HepG2 (cell line): ENCODE measurements around the gene KLKB1. TPM values are rescaled to one million over a fixed set of nuclear protein-coding genes. Genes with fewer than 3 reads are reported as not detected.

Experiments used
- AKNA ChIP-seq: sonication (generic); formaldehyde crosslinking; IDR thresholded peaks from 2 replicates; pipeline ENCODE4 v1.4.0; 2020; ENCODE audit warnings: missing genetic modification reagents, borderline replicate concordance
- PAXIP1 ChIP-seq: sonication (generic); formaldehyde crosslinking; conservative IDR thresholded peaks from 2 replicates; pipeline ENCODE4 v1.4.0; 2020; ENCODE audit warnings: mild to moderate bottlenecking, missing genetic modification reagents, moderate library complexity
- RELA ChIP-seq: sonication (generic); formaldehyde crosslinking; IDR thresholded peaks from 2 replicates; pipeline ENCODE4 v1.4.0; 2020; ENCODE audit warnings: missing genetic modification reagents
- ZBED4 ChIP-seq: sonication (generic); formaldehyde crosslinking; IDR thresholded peaks from 2 replicates; pipeline ENCODE4 v1.4.0; 2020; ENCODE audit warnings: missing genetic modification reagents, borderline replicate concordance
- ZBTB14 ChIP-seq: sonication (generic); formaldehyde crosslinking; IDR thresholded peaks from 2 replicates; pipeline ENCODE4 v1.4.0; 2020; ENCODE audit warnings: missing genetic modification reagents
- ZNF263 ChIP-seq: sonication (generic); formaldehyde crosslinking; IDR thresholded peaks from 2 replicates; pipeline ENCODE4 v1.4.0; 2020; ENCODE audit warnings: missing genetic modification reagents
- ZNF687 ChIP-seq: sonication (generic); formaldehyde crosslinking; IDR thresholded peaks from 2 replicates; pipeline ENCODE4 v1.5.1; 2020; ENCODE audit warnings: mild to moderate bottlenecking, missing genetic modification reagents, moderate library complexity
- ZNF883 ChIP-seq: sonication (generic); formaldehyde crosslinking; IDR thresholded peaks from 2 replicates; pipeline ENCODE4 v1.5.1; 2020; ENCODE audit warnings: mild to moderate bottlenecking, missing genetic modification reagents; ENCODE audit errors: not compliant biosample characterization
- polyA plus RNA-seq, 8 experiments: library from polyadenylated mRNA; depleted of rRNA in 3 of 8; stranded (reverse) in 7 of 8; unstranded in 1 of 8; fragments of >200 nt; fragmentation: Illumina TruSeq in 4 of 8; extraction: Trizol in 4 of 8; gene quantifications; 2 replicates each; pipeline versions ENCODE4 v1.2.1 to v1.2.3, GENCODE V29; 2011 to 2016; ENCODE audit warnings: low read depth in 4 of 8, missing spikeins in 1 of 8, mixed read lengths in 1 of 8; ENCODE audit not compliant: insufficient read depth in 1 of 8
- total RNA-seq, 5 experiments: library from RNA; depleted of rRNA; stranded (reverse); fragments of >200 nt; fragmentation: Illumina TruSeq; extraction: Trizol; gene quantifications; 2 replicates each; pipeline ENCODE4 v1.2.3, GENCODE V29; 2016; ENCODE audit warnings: low read depth in 1 of 5

KLKB1 gene
- total and polyA plus RNA-seq, 2 of the 13 experiments (the other 11 are each of a cell fraction or from before 2014, with no cell fraction given) = 0.26 to 0.49 TPM

GRCh38 chr4:186260504-186261448 lies 33.5 kb downstream of the KLKB1 start (continued):
- no peak for TF ChIP-seq ZBED4
- TF ChIP-seq AKNA (CRISPR knock-in tag) = no peak
- peak; percentile 99 for TF ChIP-seq PAXIP1 (CRISPR knock-in tag)
- TF ChIP-seq RELA (CRISPR knock-in tag) = peak; percentile 64; the same call in 1 of the 2 replicates
- TF ChIP-seq ZNF883 (CRISPR knock-in tag) = peak; percentile 63
- TF ChIP-seq ZNF263 = peak; percentile 74
- peak; percentile 99 for TF ChIP-seq ZNF687 (CRISPR knock-in tag)
- TF ChIP-seq ZBTB14 (CRISPR knock-in tag) = no peak
